Mesothelial cell of epicardium (in vitro differentiated cells): ENCODE results near the gene NINL. TPM values are rescaled to one million over a fixed set of nuclear protein-coding genes. Genes with fewer than 3 reads are reported as not detected.

Experiments
- DNase-seq, 2 experiments: peaks; one replicate each; pipeline ENCODE4 v3.0.0; 2021; ENCODE audit warnings: low spot score in 2 of 2; ENCODE audit not compliant: unreplicated experiment in 2 of 2
- H3K27ac Mint-ChIP-seq: 2 replicates; pipeline ENCODE4 v1.8.0; 2021; ENCODE audit warnings: mixed read lengths
- H3K27me3 Mint-ChIP-seq: 2 replicates; pipeline ENCODE4 v1.8.0; 2021; ENCODE audit warnings: low read depth, mixed read lengths
- H3K36me3 Mint-ChIP-seq: 2 replicates; pipeline ENCODE4 v1.8.0; 2021; ENCODE audit warnings: mixed read lengths
- H3K4me1 Mint-ChIP-seq: 2 replicates; pipeline ENCODE4 v1.8.0; 2021; ENCODE audit warnings: mixed read lengths
- H3K4me3 Mint-ChIP-seq: 2 replicates; pipeline ENCODE4 v1.8.0; 2021; ENCODE audit warnings: mild to moderate bottlenecking, moderate library complexity, mixed read lengths
- H3K9me3 Mint-ChIP-seq: 2 replicates; pipeline ENCODE4 v1.8.0; 2021; ENCODE audit warnings: mixed read lengths
- total RNA-seq: library from RNA; stranded (reverse); gene quantifications from 3 replicates; pipeline ENCODE4 v1.2.1, GENCODE V29; 2021
- TF ChIP-seq, protein P1 (sequence below): fragments of 200-600 bp; sonication (generic); IDR thresholded peaks from one replicate; pipeline ENCODE4 v1.5.0; 2021; ENCODE audit warnings: antibody characterized with exemption; ENCODE audit not compliant: unreplicated experiment

NINL gene
- total RNA-seq, 1 donor from 2014 or later: 85.9 TPM

DNA sequence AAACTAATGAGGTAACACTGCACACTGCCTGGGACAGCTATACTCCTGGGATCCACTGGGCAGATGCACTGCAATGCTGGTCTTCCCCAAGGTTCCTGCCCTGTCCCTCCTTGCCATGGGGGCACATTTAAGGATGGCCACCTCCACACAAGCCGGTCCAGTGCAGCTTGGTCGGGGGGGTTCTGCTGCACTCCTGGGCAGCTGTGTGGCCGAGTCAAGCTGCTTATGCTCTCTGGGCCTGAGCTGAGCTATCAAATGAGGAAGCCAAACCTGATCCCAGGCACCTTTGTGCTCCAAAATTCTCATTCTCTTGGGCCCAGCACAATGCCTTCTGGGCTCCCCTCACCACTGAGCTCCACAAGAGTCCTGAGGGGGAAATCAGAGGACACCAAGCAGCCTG lies 37.3 kb downstream of the NINL start:
- Mint-ChIP-seq H3K36me3 (no peaks in the 10 kb centered on the region), H3K27ac (no peak overlapping the region), H3K27me3 (no peaks in the 10 kb centered on the region), H3K4me3 (no peak overlapping the region), H3K4me1 (peaks cover 79% of the 10 kb centered on the region), H3K9me3 (no peaks in the 10 kb centered on the region)
- TF ChIP-seq, protein P1, sequence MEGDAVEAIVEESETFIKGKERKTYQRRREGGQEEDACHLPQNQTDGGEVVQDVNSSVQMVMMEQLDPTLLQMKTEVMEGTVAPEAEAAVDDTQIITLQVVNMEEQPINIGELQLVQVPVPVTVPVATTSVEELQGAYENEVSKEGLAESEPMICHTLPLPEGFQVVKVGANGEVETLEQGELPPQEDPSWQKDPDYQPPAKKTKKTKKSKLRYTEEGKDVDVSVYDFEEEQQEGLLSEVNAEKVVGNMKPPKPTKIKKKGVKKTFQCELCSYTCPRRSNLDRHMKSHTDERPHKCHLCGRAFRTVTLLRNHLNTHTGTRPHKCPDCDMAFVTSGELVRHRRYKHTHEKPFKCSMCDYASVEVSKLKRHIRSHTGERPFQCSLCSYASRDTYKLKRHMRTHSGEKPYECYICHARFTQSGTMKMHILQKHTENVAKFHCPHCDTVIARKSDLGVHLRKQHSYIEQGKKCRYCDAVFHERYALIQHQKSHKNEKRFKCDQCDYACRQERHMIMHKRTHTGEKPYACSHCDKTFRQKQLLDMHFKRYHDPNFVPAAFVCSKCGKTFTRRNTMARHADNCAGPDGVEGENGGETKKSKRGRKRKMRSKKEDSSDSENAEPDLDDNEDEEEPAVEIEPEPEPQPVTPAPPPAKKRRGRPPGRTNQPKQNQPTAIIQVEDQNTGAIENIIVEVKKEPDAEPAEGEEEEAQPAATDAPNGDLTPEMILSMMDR: no peak
- DNase-seq: no peak

DNA sequence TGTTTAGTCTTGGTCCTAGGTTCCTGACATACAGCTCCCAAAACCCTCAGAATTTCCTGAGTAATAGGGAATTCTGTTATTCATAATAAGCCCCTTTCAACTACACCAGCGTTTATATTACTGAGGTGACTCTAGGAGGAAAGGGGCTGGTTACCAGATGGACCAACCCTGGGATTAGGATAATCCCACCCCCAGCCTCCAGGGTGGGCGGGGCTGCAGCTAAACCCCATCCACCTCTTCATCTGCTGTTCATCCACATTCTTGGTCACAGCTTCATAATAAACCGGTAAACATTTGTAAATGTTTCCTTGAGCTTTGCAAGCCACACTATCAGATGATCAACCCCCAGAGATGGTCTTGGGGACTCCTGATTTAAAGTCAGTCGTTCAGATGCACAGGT lies 38.3 kb downstream of the NINL start:
- Mint-ChIP-seq H3K9me3 (no peaks in the 10 kb centered on the region), H3K27me3 (no peaks in the 10 kb centered on the region), H3K27ac (peak overlapping the region; percentile 92), H3K36me3 (peaks cover 2% of the 10 kb centered on the region), H3K4me1 (peaks cover 75% of the 10 kb centered on the region), H3K4me3 (no peak overlapping the region)
- TF ChIP-seq, protein P1: no peak
- no peak for DNase-seq

DNA sequence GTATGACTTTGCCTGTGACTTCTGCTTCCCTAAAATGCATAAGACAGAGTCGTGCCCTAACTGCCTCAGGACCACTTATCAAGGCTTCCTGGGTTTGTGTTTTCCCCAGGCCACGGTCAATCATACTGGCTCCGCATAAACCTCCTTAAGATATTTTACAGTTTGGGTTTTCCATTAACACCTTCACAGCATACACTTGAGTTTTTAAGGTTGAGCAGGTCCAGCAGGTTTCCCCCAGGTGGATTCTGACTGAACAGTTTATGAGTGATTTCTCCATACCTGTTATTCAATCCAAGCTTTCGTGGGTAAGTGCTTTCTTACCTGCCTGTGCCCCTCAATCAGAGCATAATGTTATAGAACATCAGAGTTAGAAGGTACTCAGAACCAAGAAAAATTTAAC lies 39.3 kb downstream of the NINL start:
- Mint-ChIP-seq H3K4me3 (no peak overlapping the region), H3K36me3 (peaks cover 4% of the 10 kb centered on the region), H3K27ac (peak overlapping the region; percentile 92), H3K27me3 (no peaks in the 10 kb centered on the region), H3K4me1 (peaks cover 68% of the 10 kb centered on the region), H3K9me3 (no peaks in the 10 kb centered on the region)
- TF ChIP-seq, protein P1: no peak
- DNase-seq: no peak

DNA sequence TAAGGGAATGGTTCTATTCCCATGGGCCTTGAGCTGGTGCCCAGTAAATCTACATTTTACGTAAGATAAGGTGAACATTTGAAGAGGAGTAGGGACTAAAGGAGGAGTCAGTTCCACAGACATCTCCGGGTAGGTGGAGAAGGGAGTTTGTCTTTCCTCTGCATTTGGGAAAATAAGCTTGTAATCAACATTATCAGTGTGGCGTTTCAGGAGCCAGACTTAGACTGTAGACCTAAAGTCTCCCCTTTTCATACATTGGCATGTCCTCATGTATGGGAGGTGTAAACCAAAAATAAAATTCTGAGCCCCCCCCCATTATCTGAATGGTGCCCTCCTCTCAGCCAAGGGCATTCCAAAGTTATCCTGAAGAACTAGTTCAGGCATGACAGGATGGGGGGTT lies 40.2 kb downstream of the NINL start:
- H3K36me3 Mint-ChIP-seq: peaks cover 4% of the 10 kb centered on the region
- H3K27ac Mint-ChIP-seq: peak overlapping the region; percentile 92
- no peaks in the 10 kb centered on the region for H3K9me3 Mint-ChIP-seq
- DNase-seq: no peak
- H3K4me3 Mint-ChIP-seq: no peak overlapping the region
- no peaks in the 10 kb centered on the region for H3K27me3 Mint-ChIP-seq
- peaks cover 61% of the 10 kb centered on the region for H3K4me1 Mint-ChIP-seq
- TF ChIP-seq, protein P1: no peak

- Mint-ChIP-seq H3K27me3 (no peaks in the 10 kb centered on the region), H3K27ac (peak overlapping the region; percentile 92), H3K4me1 (peaks cover 59% of the 10 kb centered on the region), H3K36me3 (peaks cover 4% of the 10 kb centered on the region), H3K9me3 (no peaks in the 10 kb centered on the region), H3K4me3 (no peak overlapping the region)
- TF ChIP-seq, protein P1: no peak
- no peak for DNase-seq
Observed at GRCh38 chr20:25544734-25545133, 40.6 kb downstream of the NINL start.

GRCh38 chr20:25544311-25544710 lies 41.0 kb downstream of the NINL start:
- Mint-ChIP-seq H3K9me3 (no peaks in the 10 kb centered on the region), H3K27me3 (no peaks in the 10 kb centered on the region), H3K36me3 (peaks cover 4% of the 10 kb centered on the region), H3K4me3 (no peak overlapping the region), H3K4me1 (peaks cover 55% of the 10 kb centered on the region), H3K27ac (peak overlapping the region; percentile 92)
- TF ChIP-seq, protein P1: no peak
- no peak for DNase-seq
